NOMO-1 (cell line): ENCODE measurements around the gene PRDM2.

Source experiments
- DNase-seq, 2 experiments: peaks; one replicate each; lab custom pipeline; 2025; ENCODE audit not compliant: unreplicated experiment in 2 of 2; lab: John Stamatoyannopoulos, UW

Gene PRDM2

GRCh38 chr1:13783551-13783950, 83.6 kb downstream of the PRDM2 start:
- DNase-seq: no peak

- DNase-seq: no peak
Observed at GRCh38 chr1:13784971-13785370, 85.0 kb downstream of the PRDM2 start.

GRCh38 chr1:13786541-13786940, 86.6 kb downstream of the PRDM2 start:
- DNase-seq: no peak

- no peak for DNase-seq
Observed at GRCh38 chr1:13788795-13789194, 88.8 kb downstream of the PRDM2 start.

- DNase-seq: no peak
Observed at GRCh38 chr1:13790290-13791030, 90.5 kb downstream of the PRDM2 start.

GRCh38 chr1:13792419-13792818, 92.4 kb downstream of the PRDM2 start:
- DNase-seq: no peak

- no peak for DNase-seq
Observed at GRCh38 chr1:13793088-13793730, 93.2 kb downstream of the PRDM2 start.

GRCh38 chr1:13794231-13795187, 94.5 kb downstream of the PRDM2 start:
- no peak for DNase-seq

DNA sequence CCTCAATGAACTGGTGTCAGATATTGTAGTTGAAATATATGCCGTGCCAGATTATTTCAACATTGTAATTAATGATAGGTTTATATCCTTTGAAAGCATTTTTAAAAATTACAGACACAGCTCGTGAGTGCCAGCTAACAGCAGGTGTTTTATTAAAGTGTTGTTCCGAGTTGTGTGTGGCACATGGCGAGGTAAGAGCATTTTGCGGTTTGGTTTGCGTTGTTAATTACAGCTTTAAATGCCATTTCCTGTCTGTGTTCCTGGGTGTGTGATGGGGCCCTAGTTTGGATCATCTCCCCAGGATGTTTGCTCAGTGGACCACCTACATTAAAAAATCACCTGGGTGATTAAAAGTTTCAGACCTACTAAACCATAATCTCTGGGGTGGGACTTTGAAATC, 97.4 kb downstream of the PRDM2 start:
- no peak for DNase-seq

GRCh38 chr1:13798120-13798519, 98.1 kb downstream of the PRDM2 start:
- no peak for DNase-seq

DNA sequence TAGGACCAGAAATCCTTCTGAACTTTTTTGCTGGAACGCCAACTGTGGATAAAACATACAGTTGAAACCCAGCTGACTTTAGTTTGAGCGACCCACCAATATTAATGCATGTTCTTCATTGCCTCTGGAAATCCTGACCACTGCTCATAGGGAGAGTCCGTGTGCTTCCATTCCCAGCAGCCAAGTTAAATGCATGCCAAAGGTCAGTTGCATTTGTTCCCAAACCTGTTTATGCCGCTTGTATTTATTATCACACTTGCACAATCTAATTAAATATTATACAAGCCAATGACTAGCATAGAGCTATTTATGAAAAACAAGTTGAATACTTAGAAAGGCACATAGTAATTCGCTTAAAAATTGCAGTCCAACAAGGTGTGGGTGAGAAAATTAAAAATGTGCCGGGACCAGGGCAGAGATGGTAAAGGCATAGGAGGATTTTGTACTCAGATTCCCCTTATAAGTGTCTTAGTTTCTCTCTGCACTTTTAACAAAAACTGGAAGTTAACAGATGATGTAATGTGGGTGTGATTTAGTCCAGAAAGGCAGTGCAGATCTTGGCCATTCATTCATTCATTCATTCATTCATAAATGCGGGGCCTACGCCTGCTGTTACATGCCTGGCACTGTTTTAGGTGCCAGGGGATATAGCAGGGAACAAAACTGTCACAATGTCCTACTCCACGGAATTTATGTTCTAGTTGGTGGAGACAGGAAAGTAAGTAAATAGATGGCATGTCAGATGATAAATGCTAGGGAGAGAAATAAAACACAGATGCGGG, 99.7 kb downstream of the PRDM2 start:
- no peak for DNase-seq

- no peak for DNase-seq
Observed at GRCh38 chr1:13801232-13801631, 101.2 kb downstream of the PRDM2 start.

- no peak for DNase-seq
Observed at GRCh38 chr1:13801655-13802486, 101.9 kb downstream of the PRDM2 start.

GRCh38 chr1:13802782-13803545, 103.0 kb downstream of the PRDM2 start:
- DNase-seq: no peak

GRCh38 chr1:13803546-13804239, 103.7 kb downstream of the PRDM2 start:
- no peak for DNase-seq

DNA sequence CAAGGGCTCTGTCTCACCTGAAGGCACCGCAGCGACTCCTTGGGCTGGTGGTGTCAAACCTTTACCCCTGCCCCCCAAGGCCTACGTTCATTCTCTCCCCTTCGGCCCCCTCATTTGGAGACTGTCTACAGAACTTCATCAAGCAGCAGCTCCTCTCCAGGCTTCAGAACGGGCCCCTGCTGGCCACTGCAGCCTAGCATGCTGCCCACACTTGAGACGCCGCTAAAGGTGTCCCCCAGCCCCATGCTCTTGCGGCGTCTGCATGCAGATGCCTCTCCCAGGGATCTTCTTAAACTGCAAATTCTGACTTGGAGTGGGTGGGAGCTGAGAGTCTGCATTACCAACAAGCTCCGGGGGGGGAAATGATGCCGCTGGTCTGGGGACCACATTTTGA, 104.2 kb downstream of the PRDM2 start:
- no peak for DNase-seq

GRCh38 chr1:13805431-13805830, 105.4 kb downstream of the PRDM2 start:
- DNase-seq: no peak

DNA sequence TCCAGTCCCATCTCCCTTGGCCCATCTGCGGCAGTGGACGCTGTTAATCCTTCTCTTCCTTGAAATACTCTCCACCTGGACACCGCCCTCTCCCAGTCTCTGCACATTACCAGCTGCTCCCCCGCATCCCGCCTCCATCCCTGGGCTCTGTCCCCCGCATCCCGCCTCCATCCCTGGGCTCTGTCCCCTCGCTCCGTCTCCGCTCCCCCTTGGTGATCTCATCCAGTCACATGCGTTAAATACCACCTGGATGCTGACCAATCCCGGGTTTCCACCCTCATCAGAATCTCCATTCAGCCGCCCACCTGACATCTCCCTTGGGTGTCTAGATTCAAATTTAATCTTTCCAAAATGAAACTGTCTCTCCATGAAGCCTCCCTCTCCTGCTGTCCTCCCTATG, 106.1 kb downstream of the PRDM2 start:
- no peak for DNase-seq
